ENCODE data around the gene SAP30. TPM values are rescaled to one million over a fixed set of nuclear protein-coding genes. Genes with fewer than 3 reads are reported as not detected.

Gene SAP30
- total RNA-seq, 1 donor from 2014 or later, result 34.0 TPM

GRCh38 chr4:173414456-173414855 is 43.7 kb downstream of the SAP30 start:
- H3K4me3 ChIP-seq (ENCODE audit: low read depth, low read length), result no peak overlapping the region
- no peak for TF ChIP-seq CTCF (conservative IDR thresholded peaks at IDR 0.05; ENCODE audit: low read depth, low read length)
- no peak for DNase-seq (ENCODE audit: low read depth)

GRCh38 chr4:173415092-173415491 is 44.3 kb downstream of the SAP30 start:
- H3K4me3 ChIP-seq (ENCODE audit: low read depth, low read length), result no peak overlapping the region
- no peak for DNase-seq (ENCODE audit: low read depth)
- no peak for TF ChIP-seq CTCF (conservative IDR thresholded peaks at IDR 0.05; ENCODE audit: low read depth, low read length)

- DNase-seq (ENCODE audit: low read depth), result no peak
- H3K4me3 ChIP-seq (ENCODE audit: low read depth, low read length), result no peak overlapping the region
- TF ChIP-seq CTCF (conservative IDR thresholded peaks at IDR 0.05; ENCODE audit: low read depth, low read length), result no peak
Observed at GRCh38 chr4:173415885-173416653, 45.3 kb downstream of the SAP30 start.

GRCh38 chr4:173417833-173418232 is 47.1 kb downstream of the SAP30 start:
- DNase-seq (ENCODE audit: low read depth), result no peak
- no peak overlapping the region for H3K4me3 ChIP-seq (ENCODE audit: low read depth, low read length)

GRCh38 chr4:173418639-173419038 is 47.9 kb downstream of the SAP30 start:
- no peak for DNase-seq (ENCODE audit: low read depth)
- no peak for TF ChIP-seq CTCF (conservative IDR thresholded peaks at IDR 0.05; ENCODE audit: low read depth, low read length)
- no peak overlapping the region for H3K4me3 ChIP-seq (ENCODE audit: low read depth, low read length)

More at GRCh38 chr4:173417833-173418232, 47.1 kb downstream of the SAP30 start:
- TF ChIP-seq CTCF (conservative IDR thresholded peaks at IDR 0.05; ENCODE audit: low read depth, low read length), result no peak

GRCh38 chr4:173420324-173420752 is 49.6 kb downstream of the SAP30 start:
- peak; percentile 45 for TF ChIP-seq CTCF (conservative IDR thresholded peaks at IDR 0.05; ENCODE audit: low read depth, low read length)

GRCh38 chr4:173420801-173421200 is 50.0 kb downstream of the SAP30 start:
- DNase-seq (ENCODE audit: low read depth), result no peak
- TF ChIP-seq CTCF (conservative IDR thresholded peaks at IDR 0.05; ENCODE audit: low read depth, low read length), result no peak
- H3K4me3 ChIP-seq (ENCODE audit: low read depth, low read length), result no peak overlapping the region

More at GRCh38 chr4:173420324-173420752, 49.6 kb downstream of the SAP30 start:
- H3K4me3 ChIP-seq (ENCODE audit: low read depth, low read length), result no peak overlapping the region
- DNase-seq (ENCODE audit: low read depth), result no peak
